Measurements from ENCODE around the gene EEF1AKMT3.
A peak's percentile ranks its signal among the peaks of the same experiment; 100 is the strongest.

The EEF1AKMT3 gene

GRCh38 chr12:57725851-57726150 lies 46.6 kb upstream of the EEF1AKMT3 start:
- H3K4me3 ChIP-seq (replicated peaks; ENCODE audit: low read depth, low read length), result peak overlapping the region; percentile 76
- TF ChIP-seq CTCF (IDR thresholded peaks at IDR 0.05; ENCODE audit: low read depth, low read length, missing control alignments), result no peak
- DNase-seq (ENCODE audit: extremely low read depth, low read depth), result no peak

GRCh38 chr12:57726151-57726883 lies 46.1 kb upstream of the EEF1AKMT3 start:
- peak; percentile 96 for TF ChIP-seq CTCF (IDR thresholded peaks at IDR 0.05; ENCODE audit: low read depth, low read length, missing control alignments)
- H3K4me3 ChIP-seq (replicated peaks; ENCODE audit: low read depth, low read length), result peak overlapping the region; percentile 76
- peak; percentile 56 for DNase-seq (ENCODE audit: extremely low read depth, low read depth)

GRCh38 chr12:57726884-57727757 lies 45.3 kb upstream of the EEF1AKMT3 start:
- peak; percentile 18 for TF ChIP-seq CTCF (IDR thresholded peaks at IDR 0.05; ENCODE audit: low read depth, low read length, missing control alignments)
- DNase-seq (ENCODE audit: extremely low read depth, low read depth), result no peak
- peak overlapping the region; percentile 76 for H3K4me3 ChIP-seq (replicated peaks; ENCODE audit: low read depth, low read length)

- DNase-seq (ENCODE audit: extremely low read depth, low read depth), result no peak
- no peak overlapping the region for H3K4me3 ChIP-seq (replicated peaks; ENCODE audit: low read depth, low read length)
- no peak for TF ChIP-seq CTCF (IDR thresholded peaks at IDR 0.05; ENCODE audit: low read depth, low read length, missing control alignments)
These were observed 44.5 kb upstream of the EEF1AKMT3 start for GRCh38 chr12:57727758-57728395.

- no peak for DNase-seq (ENCODE audit: extremely low read depth, low read depth)
- no peak for TF ChIP-seq CTCF (IDR thresholded peaks at IDR 0.05; ENCODE audit: low read depth, low read length, missing control alignments)
- H3K4me3 ChIP-seq (replicated peaks; ENCODE audit: low read depth, low read length), result no peak overlapping the region
These were observed 43.0 kb upstream of the EEF1AKMT3 start for GRCh38 chr12:57729321-57729844.

- TF ChIP-seq CTCF (IDR thresholded peaks at IDR 0.05; ENCODE audit: low read depth, low read length, missing control alignments), result no peak
- no peak overlapping the region for H3K4me3 ChIP-seq (replicated peaks; ENCODE audit: low read depth, low read length)
- DNase-seq (ENCODE audit: extremely low read depth, low read depth), result no peak
These were observed 41.9 kb upstream of the EEF1AKMT3 start for GRCh38 chr12:57730336-57731067.

All from HFF-Myc (cell line).